DMS79 (cell line): ENCODE measurements around the gene NPHS2.
"Not testable (repeated sequence)": the region's sequence is repeated elsewhere in the genome, so short reads cannot be mapped to it uniquely, and the experiment has no call there.

Experiments
- DNase-seq: peaks from one replicate; lab custom pipeline; 2025; lab: John Stamatoyannopoulos, UW

Gene NPHS2

GRCh38 chr1:179547021-179547535 lies 28.7 kb downstream of the NPHS2 start:
- no peak for DNase-seq

- no peak for DNase-seq
These were observed 30.4 kb downstream of the NPHS2 start for GRCh38 chr1:179545321-179545720.

- no peak for DNase-seq
These were observed 34.0 kb downstream of the NPHS2 start for GRCh38 chr1:179541774-179542173.

- DNase-seq: no peak
These were observed 45.4 kb downstream of the NPHS2 start for GRCh38 chr1:179530352-179530751.

- no peak for DNase-seq
These were observed 46.1 kb downstream of the NPHS2 start for GRCh38 chr1:179529482-179530195.

- not testable (repeated sequence) for DNase-seq
These were observed 57.2 kb downstream of the NPHS2 start for GRCh38 chr1:179518544-179518943.

- DNase-seq: no peak
These were observed 58.6 kb downstream of the NPHS2 start for GRCh38 chr1:179516976-179517705.

- no peak for DNase-seq
These were observed 65.7 kb downstream of the NPHS2 start for GRCh38 chr1:179510038-179510437.

- no peak for DNase-seq
These were observed 66.4 kb downstream of the NPHS2 start for GRCh38 chr1:179509384-179509783.

- no peak for DNase-seq
These were observed 69.5 kb downstream of the NPHS2 start for GRCh38 chr1:179506199-179506598.
